Measurements from ENCODE around the gene GPR141. TPM values are rescaled to one million over a fixed set of nuclear protein-coding genes. Genes with fewer than 3 reads are reported as not detected.

GPR141 gene
- total and polyA plus RNA-seq, 2 donors (not counting 3 experiments of a cell fraction or from before 2014, with no cell fraction given), result not detected

DNA sequence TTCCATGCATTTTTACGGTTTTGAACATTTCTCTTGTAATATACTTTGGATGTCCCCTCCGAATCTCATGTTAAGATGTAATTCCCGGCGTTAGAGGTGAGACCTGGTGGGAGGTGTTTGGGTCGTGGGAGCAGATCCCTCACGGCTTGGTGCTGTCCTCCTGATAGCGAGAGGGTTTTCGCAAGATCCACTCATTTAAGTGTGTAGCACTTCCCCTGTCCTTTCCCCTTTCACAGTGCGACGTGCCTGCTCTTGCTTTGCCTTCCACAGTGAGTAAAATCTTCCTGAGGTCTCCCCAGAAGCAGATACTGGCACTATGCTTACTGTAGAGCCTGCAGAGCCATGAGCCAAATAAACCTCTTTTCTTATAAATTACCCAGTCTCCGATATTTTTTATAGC is 6.6 kb downstream of the GPR141 start:
- CTCF ChIA-PET, result no interaction called here
- Histone ChIP-seq H3K9ac (replicated peaks; ENCODE audit: extremely low read depth, insufficient read depth, low read length) (no peak overlapping the region), H3K36me3 (ENCODE audit: control insufficient read depth in 2 of 2, extremely low read depth in 1 of 2, insufficient read depth in 2 of 2, low read length in 2 of 2) (no peaks in the 10 kb centered on the region), H4K20me1 (replicated peaks; ENCODE audit: control insufficient read depth, extremely low read depth, insufficient read depth, low read length) (no peaks in the 10 kb centered on the region), H3K4me2 (ENCODE audit: insufficient read depth, low read length) (no peak overlapping the region), H3K79me2 (ENCODE audit: control insufficient read depth, insufficient read depth, low read length) (no peaks in the 10 kb centered on the region), H3K9me3 (replicated peaks; ENCODE audit: control insufficient read depth, insufficient read depth, low read length) (no peaks in the 10 kb centered on the region), H3K4me1 (ENCODE audit: control insufficient read depth, extremely low read depth, insufficient read depth, low read length) (no peaks in the 10 kb centered on the region), H3K27me3 (ENCODE audit: control insufficient read depth in 2 of 2, insufficient read depth in 2 of 2, low read length in 2 of 2) (no peaks in the 10 kb centered on the region), H2AFZ (ENCODE audit: low read depth, low read length) (no peak overlapping the region), H3K9me1 (replicated peaks; ENCODE audit: control insufficient read depth, extremely low read depth, insufficient read depth, low read length) (no peaks in the 10 kb centered on the region), H3K27ac (ENCODE audit: insufficient read depth, low read depth, low read length) (no peak overlapping the region), H3K4me3 (replicated peaks in 1 of 3; ENCODE audit: insufficient read depth in 1 of 3, low read depth in 1 of 3, low read length in 3 of 3) (no peak overlapping the region)
- TF ChIP-seq POLR2AphosphoS5 (IDR thresholded peaks at IDR 0.05; ENCODE audit: insufficient read depth, low read depth, low read length), result no peak
- TF ChIP-seq, protein P1, sequence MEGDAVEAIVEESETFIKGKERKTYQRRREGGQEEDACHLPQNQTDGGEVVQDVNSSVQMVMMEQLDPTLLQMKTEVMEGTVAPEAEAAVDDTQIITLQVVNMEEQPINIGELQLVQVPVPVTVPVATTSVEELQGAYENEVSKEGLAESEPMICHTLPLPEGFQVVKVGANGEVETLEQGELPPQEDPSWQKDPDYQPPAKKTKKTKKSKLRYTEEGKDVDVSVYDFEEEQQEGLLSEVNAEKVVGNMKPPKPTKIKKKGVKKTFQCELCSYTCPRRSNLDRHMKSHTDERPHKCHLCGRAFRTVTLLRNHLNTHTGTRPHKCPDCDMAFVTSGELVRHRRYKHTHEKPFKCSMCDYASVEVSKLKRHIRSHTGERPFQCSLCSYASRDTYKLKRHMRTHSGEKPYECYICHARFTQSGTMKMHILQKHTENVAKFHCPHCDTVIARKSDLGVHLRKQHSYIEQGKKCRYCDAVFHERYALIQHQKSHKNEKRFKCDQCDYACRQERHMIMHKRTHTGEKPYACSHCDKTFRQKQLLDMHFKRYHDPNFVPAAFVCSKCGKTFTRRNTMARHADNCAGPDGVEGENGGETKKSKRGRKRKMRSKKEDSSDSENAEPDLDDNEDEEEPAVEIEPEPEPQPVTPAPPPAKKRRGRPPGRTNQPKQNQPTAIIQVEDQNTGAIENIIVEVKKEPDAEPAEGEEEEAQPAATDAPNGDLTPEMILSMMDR (IDR thresholded peaks at IDR 0.05; ENCODE audit: extremely low read depth in 1 of 2, insufficient read depth in 1 of 2, low read depth in 1 of 2, low read length in 2 of 2), result no peak
- TF ChIP-seq FOS (IDR thresholded peaks at IDR 0.05; ENCODE audit: borderline replicate concordance, insufficient read depth, low read length), result no peak
- no peak for TF ChIP-seq EZH2 (IDR thresholded peaks at IDR 0.05; ENCODE audit: borderline replicate concordance, low read depth, low read length, severe bottlenecking)
- TF ChIP-seq MYC (IDR thresholded peaks at IDR 0.05; ENCODE audit: low read depth, low read length), result no peak
- no peak for TF ChIP-seq GATA2 (IDR thresholded peaks at IDR 0.05; ENCODE audit: insufficient read depth, insufficient read length, low read depth, low read length)
- TF ChIP-seq, protein P2, sequence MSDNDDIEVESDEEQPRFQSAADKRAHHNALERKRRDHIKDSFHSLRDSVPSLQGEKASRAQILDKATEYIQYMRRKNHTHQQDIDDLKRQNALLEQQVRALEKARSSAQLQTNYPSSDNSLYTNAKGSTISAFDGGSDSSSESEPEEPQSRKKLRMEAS (IDR thresholded peaks at IDR 0.05; ENCODE audit: insufficient read depth, insufficient read length), result no peak
- TF ChIP-seq JUN (IDR thresholded peaks at IDR 0.05; ENCODE audit: borderline replicate concordance, insufficient read depth, insufficient read length, low read depth), result no peak
- TF ChIP-seq POLR2A (IDR thresholded peaks at IDR 0.05; ENCODE audit: low read depth, low read length), result no peak
- intact Hi-C loops (cut with micrococcal nuclease), result loop anchor here (1.0 kb wide), 1 partner anchor 13 kb away; no protein-coding TSS in a partner anchor
- DNase-seq (ENCODE audit: low read depth, low spot score) (no peak), FAIRE-seq (no peak)
- POLR2A ChIA-PET, result no interaction called here
- no TSS peak for BruUV-seq (replicated peaks)
- dilution Hi-C loops (cut with MboI; ENCODE audit: extremely low pct_ligation_motif_present, low sequenced_read_pairs), result no loop called here
